Inflammatory macrophage treated with lipopolysaccharide for 1 hour (primary cell): ENCODE measurements around the gene ZKSCAN4.

Experiments used
- DNase-seq, 2 donors: peaks; one replicate each; pipeline ENCODE4 v3.0.0-alpha.2; 2020 to 2022

Gene ZKSCAN4

GRCh38 chr6:28248916-28249315 lies 3.2 kb downstream of the ZKSCAN4 start:
- DNase-seq: no peak

- no peak for DNase-seq
These were observed 6.7 kb downstream of the ZKSCAN4 start for GRCh38 chr6:28245206-28245941.

- no peak for DNase-seq
These were observed 8.1 kb downstream of the ZKSCAN4 start for GRCh38 chr6:28243946-28244345.

GRCh38 chr6:28240471-28240870 lies 11.6 kb downstream of the ZKSCAN4 start:
- DNase-seq: no peak

GRCh38 chr6:28239636-28240035 lies 12.4 kb downstream of the ZKSCAN4 start:
- no peak for DNase-seq

- DNase-seq: no peak
These were observed 16.1 kb downstream of the ZKSCAN4 start for GRCh38 chr6:28235912-28236452.

- no peak for DNase-seq
These were observed 19.3 kb downstream of the ZKSCAN4 start for GRCh38 chr6:28232785-28233184.

- DNase-seq: no peak
These were observed 25.6 kb downstream of the ZKSCAN4 start for GRCh38 chr6:28226460-28226859.

GRCh38 chr6:28225056-28225834 lies 26.8 kb downstream of the ZKSCAN4 start, which contains the start of gene ZSCAN9:
Gene ZSCAN9, plus strand, starts transcription at chr6:28225275. Its CDS starts 1,810 bp downstream, at chr6:28227085.
- peak; percentile 69 to 77 for DNase-seq

GRCh38 chr6:28224131-28225055 lies 27.7 kb downstream of the ZKSCAN4 start:
- no peak for DNase-seq

- DNase-seq: no peak
These were observed 31.6 kb downstream of the ZKSCAN4 start for GRCh38 chr6:28220257-28221133.

- peak; percentile 47 to 61 for DNase-seq
These were observed 33.5 kb downstream of the ZKSCAN4 start for GRCh38 chr6:28218312-28219248.

GRCh38 chr6:28217890-28218289 lies 34.2 kb downstream of the ZKSCAN4 start:
- DNase-seq: no peak

GRCh38 chr6:28215425-28215824 lies 36.6 kb downstream of the ZKSCAN4 start:
- no peak for DNase-seq

GRCh38 chr6:28213213-28213523 lies 38.9 kb downstream of the ZKSCAN4 start:
- no peak for DNase-seq

- DNase-seq: peak; percentile 76 to 77
These were observed 39.4 kb downstream of the ZKSCAN4 start for GRCh38 chr6:28212510-28213212.

GRCh38 chr6:28211840-28212509 lies 40.1 kb downstream of the ZKSCAN4 start:
- DNase-seq: no peak

- no peak for DNase-seq
These were observed 42.1 kb downstream of the ZKSCAN4 start for GRCh38 chr6:28209753-28210535.
